ENCODE results near the gene PIGZ.
"Not testable (repeated sequence)": the region's sequence is repeated elsewhere in the genome, so short reads cannot be mapped to it uniquely, and the experiment has no call there.

PIGZ gene

DNA sequence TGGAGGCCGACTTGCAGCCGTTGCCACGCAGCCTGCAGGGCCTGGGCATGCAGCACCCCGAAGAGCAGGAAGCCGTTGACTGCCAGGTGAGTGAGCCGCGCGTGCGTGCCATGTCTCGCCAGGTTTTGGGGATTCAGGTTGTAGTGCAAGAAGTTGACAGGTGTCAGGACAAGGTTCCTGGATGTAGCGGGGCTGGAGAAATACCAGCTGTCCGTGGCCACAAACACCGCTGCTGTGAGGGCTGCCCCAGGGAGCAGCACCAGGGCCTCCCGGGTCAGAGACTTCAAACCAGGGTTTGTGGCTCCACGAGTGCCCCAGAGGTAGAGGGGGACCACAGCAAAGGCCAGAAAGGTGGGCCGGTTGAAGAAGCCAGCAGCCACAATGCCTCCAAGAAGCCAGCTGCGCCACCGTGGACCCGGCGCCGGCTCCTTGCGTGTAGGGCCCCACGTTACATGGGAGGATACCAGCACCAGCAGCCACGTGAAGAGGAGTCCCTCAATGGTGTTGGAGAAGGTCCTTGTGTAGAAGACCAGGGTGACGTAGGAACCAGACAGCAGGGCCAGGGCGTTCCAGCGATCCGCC, 20.7 kb downstream of the PIGZ start:
- DNase-seq: no peak

DNA sequence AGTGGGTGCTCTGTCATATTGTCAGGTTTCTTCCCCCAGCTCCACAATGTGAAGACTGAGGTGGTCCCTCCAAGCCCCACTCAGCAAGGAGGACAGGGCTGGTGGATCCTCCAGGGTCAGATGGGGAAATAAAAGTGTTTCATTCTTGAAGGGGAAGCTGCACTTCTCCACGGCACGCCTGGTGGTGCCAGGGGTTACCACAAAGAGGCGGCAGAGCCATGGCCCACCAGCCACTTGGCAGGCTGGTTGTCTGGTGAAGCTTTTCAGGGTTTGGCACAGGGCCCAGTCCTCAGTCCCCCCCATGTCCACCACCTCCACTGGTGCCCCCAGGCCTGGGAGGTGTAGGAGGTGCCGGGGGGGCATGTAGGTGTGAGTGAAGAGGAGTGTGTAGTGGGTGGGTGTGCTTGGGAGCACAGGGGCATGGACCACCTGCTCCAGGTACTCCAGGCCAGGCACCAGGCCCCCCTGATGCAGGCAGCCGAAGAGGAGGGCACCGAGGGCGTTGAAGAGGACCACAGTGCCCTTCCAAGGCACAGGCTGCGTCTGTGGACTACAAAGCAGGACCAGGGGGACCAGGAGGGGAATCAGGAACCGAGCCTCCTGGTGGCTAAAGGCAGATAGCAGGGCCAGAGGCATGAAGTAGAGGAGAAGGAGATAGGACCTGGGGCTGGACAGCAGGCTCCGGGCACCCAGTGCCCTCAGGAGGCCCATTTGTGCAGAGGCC, 21.3 kb downstream of the PIGZ start:
- DNase-seq: no peak

DNA sequence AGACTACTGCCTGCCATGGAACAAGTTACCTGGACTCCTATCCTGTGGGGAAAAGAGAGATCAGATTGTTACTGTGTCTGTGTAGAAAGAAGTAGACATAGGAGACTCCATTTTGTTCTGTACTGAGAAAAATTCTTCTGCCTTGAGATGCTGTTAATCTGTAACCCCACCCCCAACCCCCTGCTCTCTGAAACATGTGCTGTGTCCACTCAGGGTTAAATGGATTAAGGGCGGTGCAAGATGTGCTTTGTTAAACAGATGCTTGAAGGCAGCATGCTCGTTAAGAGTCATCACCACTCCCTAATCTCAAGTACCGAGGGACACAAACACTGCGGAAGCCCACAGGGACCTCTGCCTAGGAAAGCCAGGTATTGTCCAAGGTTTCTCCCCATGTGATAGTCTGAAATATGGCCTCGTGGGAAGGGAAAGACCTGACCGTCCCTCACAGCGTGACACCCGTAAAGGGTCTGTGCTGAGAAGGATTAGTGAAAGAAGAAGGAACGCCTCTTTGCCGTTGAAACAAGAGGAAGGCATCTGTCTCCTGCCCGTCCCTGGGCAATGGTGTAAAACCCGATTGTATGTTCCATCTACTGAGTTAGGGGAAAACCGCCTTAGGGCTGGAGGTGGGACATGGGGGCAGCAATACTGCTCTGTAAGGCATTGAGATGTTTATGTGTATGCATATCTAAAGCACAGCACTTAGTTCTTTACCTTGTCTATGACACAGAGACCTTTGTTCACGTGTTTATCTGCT, 24.4 kb downstream of the PIGZ start:
- not testable (repeated sequence) for DNase-seq

GRCh38 chr3:196942915-196943277, 25.7 kb downstream of the PIGZ start:
- DNase-seq: no peak

GRCh38 chr3:196942226-196942914, 26.3 kb downstream of the PIGZ start, which contains the start of gene NCBP2:
TSS of gene NCBP2 (minus strand) at chr3:196942528. CDS start at chr3:196942503, 25 bp downstream.
- DNase-seq: peak; percentile 83

GRCh38 chr3:196941729-196942225, 26.9 kb downstream of the PIGZ start:
- DNase-seq: no peak

GRCh38 chr3:196938576-196938975, 30.1 kb downstream of the PIGZ start:
- DNase-seq: no peak

DNA sequence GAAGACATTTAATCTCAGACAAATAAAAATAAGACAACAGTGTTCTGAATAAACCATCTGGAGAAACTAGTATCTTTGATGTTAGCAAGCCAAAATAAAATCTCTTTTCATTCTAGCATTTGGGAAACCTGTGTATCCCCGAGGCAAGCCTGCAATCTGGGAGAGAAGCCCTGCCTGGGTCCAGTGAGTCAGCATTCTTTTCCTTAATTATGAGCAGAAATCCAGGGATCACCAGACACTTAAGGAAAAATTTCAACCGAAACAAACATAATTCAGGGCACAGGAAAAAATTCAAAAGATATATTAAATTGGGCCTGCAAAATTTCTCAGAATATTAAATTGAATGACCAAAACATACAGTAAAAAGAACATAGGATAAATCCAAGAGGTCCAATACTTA, 30.5 kb downstream of the PIGZ start:
- DNase-seq: no peak

DNA sequence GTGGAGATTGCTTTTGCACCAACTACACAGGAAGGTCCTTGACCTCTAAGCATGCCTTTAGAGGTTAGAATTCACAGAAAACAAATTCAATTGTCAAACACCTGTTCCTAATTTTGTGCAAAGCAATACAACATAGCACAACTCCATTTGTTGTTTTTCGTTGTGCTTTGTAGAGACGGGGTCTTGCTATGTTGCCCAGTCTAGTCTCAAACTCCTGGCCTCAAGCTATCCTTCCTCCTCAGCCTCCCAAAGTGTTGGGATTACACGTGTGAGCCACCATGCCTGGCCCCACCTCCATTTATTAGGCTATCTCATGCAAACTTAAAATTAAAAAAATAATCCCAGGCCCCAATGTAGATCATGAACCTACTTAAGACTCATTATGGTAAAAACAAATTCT, 32.3 kb downstream of the PIGZ start:
- no peak for DNase-seq

DNA sequence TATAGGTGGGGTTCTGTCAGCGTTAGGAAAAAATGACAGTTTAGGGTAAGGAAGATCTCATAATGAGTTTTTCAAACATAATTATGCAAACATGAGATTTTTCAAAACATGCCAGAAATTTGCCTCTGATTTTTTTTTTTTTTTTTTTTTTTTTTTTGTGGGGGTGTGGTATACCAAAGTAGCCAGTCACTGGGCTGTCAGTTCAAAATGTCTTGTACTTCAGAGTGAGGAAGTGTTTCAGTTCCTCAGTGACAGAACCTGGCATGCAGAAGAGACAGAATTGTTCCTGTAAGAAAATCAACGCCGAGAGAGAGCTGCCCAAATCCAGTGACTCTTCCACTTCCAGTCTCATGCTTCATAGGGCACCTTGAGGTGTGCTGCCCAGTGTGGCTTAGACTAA, 36.0 kb downstream of the PIGZ start:
- DNase-seq: no peak

- no peak for DNase-seq
These were observed 36.6 kb downstream of the PIGZ start for GRCh38 chr3:196931828-196932587.

DNA sequence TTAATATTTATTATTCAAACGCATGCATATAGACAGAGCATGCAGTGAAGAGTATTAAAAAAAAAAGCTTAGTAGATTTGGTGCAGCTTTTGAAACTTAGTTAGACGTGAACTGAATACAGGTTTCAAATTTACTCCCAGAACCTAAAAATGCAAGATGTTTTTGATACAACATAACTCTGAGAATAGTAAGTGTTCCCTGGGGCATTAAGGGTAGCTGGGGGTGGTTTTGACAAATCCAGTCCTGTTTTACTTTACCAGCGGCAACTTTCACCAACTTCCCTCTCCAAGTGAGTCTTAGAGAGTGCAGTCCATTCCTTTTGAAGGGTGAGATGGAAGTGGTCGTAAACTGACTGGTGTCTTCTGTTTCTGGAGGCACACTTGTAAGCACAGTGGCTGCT, 37.5 kb downstream of the PIGZ start:
- DNase-seq: no peak

GRCh38 chr3:196927571-196928453, 40.8 kb downstream of the PIGZ start:
- no peak for DNase-seq

DNA sequence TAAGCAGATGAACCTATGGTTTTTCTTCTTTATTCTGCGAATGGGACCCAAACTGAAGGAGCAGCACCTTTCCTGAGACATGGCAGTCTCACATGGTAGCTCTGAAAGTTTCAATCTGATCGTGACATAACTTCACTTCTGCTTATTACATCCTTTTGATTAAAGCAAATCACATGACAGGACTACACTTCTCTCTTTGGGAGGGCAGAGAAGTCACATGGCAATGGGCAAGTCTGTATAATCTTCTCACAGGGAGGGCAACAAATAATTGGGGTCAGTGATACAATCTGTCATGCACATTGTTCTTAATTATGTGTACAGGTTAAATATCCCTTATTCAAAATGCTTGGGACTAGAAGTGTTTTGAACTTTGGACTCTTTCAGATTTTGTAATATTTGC, 47.9 kb downstream of the PIGZ start:
- DNase-seq: no peak

GRCh38 chr3:196918968-196919367, 49.7 kb downstream of the PIGZ start:
- DNase-seq: no peak

DNA sequence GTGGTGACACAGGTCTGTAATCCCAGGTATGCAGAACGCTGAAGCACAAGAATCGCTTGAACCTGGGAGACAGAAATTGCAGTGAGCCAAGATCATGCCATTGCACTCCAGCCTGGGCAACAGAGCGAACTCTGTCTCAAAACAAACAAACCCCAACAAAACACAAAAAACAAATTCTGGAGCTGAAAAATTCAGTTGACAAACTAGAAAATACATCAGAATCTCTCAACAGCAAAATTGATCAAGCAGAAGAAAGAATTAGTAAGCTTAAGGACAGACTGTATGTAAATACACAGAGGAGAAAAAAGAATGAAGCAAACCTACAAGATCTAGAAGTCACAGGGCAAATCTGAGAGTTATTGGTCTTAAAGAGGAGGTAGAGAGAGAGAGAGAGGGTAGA, 51.6 kb downstream of the PIGZ start:
- DNase-seq: no peak

DNA sequence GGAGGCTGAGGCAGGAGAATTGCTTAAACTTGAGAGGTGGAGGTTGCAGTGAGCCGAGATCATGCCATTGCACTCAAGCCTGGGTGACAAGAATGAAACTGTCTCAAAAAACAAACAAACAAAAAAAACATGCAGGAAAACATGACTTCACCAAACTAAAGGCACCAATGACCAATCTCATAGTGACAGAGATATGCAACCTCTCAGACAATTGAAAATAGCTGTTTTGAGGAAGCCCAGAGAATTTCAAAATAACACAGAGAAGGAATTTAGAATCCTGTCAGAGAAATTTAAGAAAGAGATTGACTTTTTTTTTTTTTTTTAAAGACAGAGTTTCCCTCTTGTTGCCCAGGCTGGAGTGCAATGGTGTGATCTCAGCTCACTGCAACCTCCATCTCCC, 52.4 kb downstream of the PIGZ start:
- no peak for DNase-seq

GRCh38 chr3:196915375-196915774, 53.3 kb downstream of the PIGZ start:
- DNase-seq: no peak

DNA sequence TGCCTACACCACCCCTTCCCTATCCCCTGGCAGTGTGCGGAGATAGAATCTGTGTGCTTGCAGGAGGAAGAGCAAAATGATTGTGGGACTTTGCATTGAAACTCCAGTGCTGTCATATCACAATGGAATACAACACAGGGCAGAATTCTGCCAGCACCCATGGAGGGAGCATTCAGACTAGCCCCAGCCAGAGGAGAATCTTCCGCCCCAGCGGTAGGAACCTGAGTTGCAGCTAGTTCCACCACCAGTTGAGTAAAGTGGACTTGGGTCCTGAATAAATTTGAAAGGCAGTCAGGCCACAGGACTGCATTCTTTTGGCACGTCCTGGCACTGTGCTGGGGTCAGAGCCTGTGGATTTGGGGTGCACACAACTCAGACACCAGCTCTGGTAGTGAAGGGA, 53.8 kb downstream of the PIGZ start:
- no peak for DNase-seq

- DNase-seq: no peak
These were observed 64.9 kb downstream of the PIGZ start for GRCh38 chr3:196903740-196904139.

- no peak for DNase-seq
These were observed 66.3 kb downstream of the PIGZ start for GRCh38 chr3:196902296-196902695.

DNA sequence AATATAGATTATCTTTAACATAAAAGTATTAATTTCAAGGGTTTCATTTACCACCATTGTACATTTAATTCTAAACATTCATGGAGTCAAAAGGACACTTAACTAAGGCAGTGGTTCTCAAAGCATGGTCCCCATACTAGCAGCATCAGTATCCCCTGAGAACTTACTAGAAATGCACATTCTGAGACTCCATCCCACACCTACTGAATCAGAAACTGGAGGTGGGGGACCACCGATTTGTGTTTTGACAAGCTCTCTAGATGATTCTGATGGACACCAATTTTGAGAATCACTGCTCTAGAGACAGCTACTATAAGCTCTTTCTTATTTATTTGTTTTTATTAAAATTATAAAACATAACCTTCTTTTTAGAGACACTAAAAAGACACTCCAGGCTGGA, 66.9 kb downstream of the PIGZ start:
- DNase-seq: no peak

Data from NCI-H1417 treated with DMSO at 0.1 percent for 48 hours (cell line).